Caco-2 (cell line): ENCODE results near the gene VRK1. TPM values are rescaled to one million over a fixed set of nuclear protein-coding genes. Genes with fewer than 3 reads are reported as not detected.

Experiments
- BruUV-seq: library from RNA; stranded (reverse); fragments of 400-500 nt; replicated peaks from 2 replicates; lab custom pipeline; 2021; lab: Mats Ljungman, UMichigan
- CTCF ChIA-PET: fragments of 300-600 bp; sonication (Branson Sonifier 250); formaldehyde crosslinking; loops from one replicate; lab custom pipeline; 2022; ENCODE audit warnings: antibody characterized with exemption; lab: Charles Lee
- POLR2A ChIA-PET: fragments of 300-600 bp; sonication (Branson Sonifier 250); formaldehyde crosslinking; loops from one replicate; lab custom pipeline; 2022; ENCODE audit warnings: antibody characterized with exemption; lab: Charles Lee
- DNase-seq, 2 experiments: peaks; one replicate each; pipeline versions ENCODE4 v3.0.0 to v3.0.0-alpha.2; 2020 to 2022
- H3K27me3 ChIP-seq: replicated peaks from 2 replicates; pipeline ENCODE4 v1.6.0; 2011; ENCODE audit warnings: low read length; ENCODE audit not compliant: control insufficient read depth, insufficient read depth
- H3K36me3 ChIP-seq: 2 replicates; pipeline ENCODE4 v1.5.1; 2011; ENCODE audit warnings: low read length; ENCODE audit not compliant: control insufficient read depth, insufficient read depth
- H3K4me1 ChIP-seq: fragments of 250-450 bp; sonication (Bioruptor Pico); 2 replicates; pipeline ENCODE4 v1.5.1; 2020; ENCODE audit warnings: mild to moderate bottlenecking
- H3K4me3 ChIP-seq: 2 replicates; pipeline ENCODE4 v1.5.1; 2011; ENCODE audit warnings: low read depth, mild to moderate bottlenecking, control low read depth, low read length
- H3K9me3 ChIP-seq: fragments of 250-450 bp; sonication (Bioruptor Pico); 2 replicates; pipeline ENCODE4 v1.5.1; 2020; ENCODE audit warnings: mild to moderate bottlenecking, moderate library complexity
- H3K27ac Mint-ChIP-seq: one replicate; pipeline ENCODE4 v1.8.0; 2022; ENCODE audit warnings: mixed read lengths; ENCODE audit not compliant: unreplicated experiment
- H3K27me3 Mint-ChIP-seq: one replicate; pipeline ENCODE4 v1.8.0; 2022; ENCODE audit warnings: mixed read lengths; ENCODE audit not compliant: insufficient read depth, unreplicated experiment
- H3K36me3 Mint-ChIP-seq: one replicate; pipeline ENCODE4 v1.8.0; 2022; ENCODE audit warnings: mild to moderate bottlenecking, mixed read lengths; ENCODE audit not compliant: insufficient read depth, unreplicated experiment
- H3K4me1 Mint-ChIP-seq: one replicate; pipeline ENCODE4 v1.8.0; 2022; ENCODE audit warnings: low read depth, mixed read lengths; ENCODE audit not compliant: unreplicated experiment
- H3K4me3 Mint-ChIP-seq: one replicate; pipeline ENCODE4 v1.8.0; 2022; ENCODE audit warnings: mild to moderate bottlenecking, moderate library complexity, mixed read lengths; ENCODE audit not compliant: unreplicated experiment
- H3K9me3 Mint-ChIP-seq: one replicate; pipeline ENCODE4 v1.8.0; 2022; ENCODE audit warnings: mixed read lengths; ENCODE audit not compliant: unreplicated experiment
- intact Hi-C: fragments of 100-400 bp; cut with micrococcal nuclease; formaldehyde crosslinking; loops from one replicate; pipeline ENCODE4 v1.10.0; 2022; ENCODE audit not compliant: unreplicated experiment
- total RNA-seq: library from RNA; stranded (reverse); gene quantifications from 2 replicates; pipeline ENCODE4 v1.2.3, GENCODE V29; 2022
- TF ChIP-seq, protein P1 (sequence below), 2 experiments: fragments of 200-600 bp in 1 of 2; IDR thresholded peaks; 1 replicate in 1 of 2; 2 replicates in 1 of 2; pipeline versions ENCODE4 v1.5.1 to v1.8.0; 2011 to 2022; ENCODE audit warnings: antibody characterized with exemption in 1 of 2, control low read depth in 1 of 2, inconsistent platforms in 1 of 2, low read depth in 1 of 2, low read length in 1 of 2, mild to moderate bottlenecking in 1 of 2, moderate library complexity in 1 of 2; ENCODE audit not compliant: insufficient read depth in 1 of 2, severe bottlenecking in 1 of 2, unreplicated experiment in 1 of 2

VRK1 gene
- total RNA-seq, 1 experiment from 2014 or later, result 42.1 TPM

DNA sequence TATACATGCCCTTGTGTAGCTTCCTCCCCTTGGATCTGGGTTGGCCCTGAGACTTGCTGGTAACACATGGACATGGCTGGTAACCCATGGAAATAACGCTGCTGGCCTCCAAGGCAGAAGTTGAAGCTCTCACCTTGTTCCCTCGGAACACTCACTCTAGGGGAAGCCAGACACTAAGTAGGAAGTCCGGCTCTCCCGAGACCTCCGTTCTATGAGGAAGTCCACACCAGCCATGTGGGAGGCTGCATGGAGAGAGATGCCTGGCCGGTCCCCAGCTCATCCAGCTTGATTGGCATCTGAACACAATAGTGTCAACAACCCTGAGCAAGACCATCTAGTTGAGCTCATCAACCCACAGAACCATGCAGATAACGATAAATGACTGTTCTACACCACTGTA is 39.7 kb upstream of the VRK1 start:
- Histone ChIP-seq H3K4me1 (no peaks in the 10 kb centered on the region), H3K36me3 (no peaks in the 10 kb centered on the region), H3K4me3 (no peak overlapping the region), H3K9me3 (no peaks in the 10 kb centered on the region), H3K27me3 (no peaks in the 10 kb centered on the region)
- H3K4me1 Mint-ChIP-seq, result no peaks in the 10 kb centered on the region
- H3K36me3 Mint-ChIP-seq, result no peaks in the 10 kb centered on the region
- intact Hi-C loops, result no loop called here
- H3K27ac Mint-ChIP-seq, result no peak overlapping the region
- TF ChIP-seq, protein P1, sequence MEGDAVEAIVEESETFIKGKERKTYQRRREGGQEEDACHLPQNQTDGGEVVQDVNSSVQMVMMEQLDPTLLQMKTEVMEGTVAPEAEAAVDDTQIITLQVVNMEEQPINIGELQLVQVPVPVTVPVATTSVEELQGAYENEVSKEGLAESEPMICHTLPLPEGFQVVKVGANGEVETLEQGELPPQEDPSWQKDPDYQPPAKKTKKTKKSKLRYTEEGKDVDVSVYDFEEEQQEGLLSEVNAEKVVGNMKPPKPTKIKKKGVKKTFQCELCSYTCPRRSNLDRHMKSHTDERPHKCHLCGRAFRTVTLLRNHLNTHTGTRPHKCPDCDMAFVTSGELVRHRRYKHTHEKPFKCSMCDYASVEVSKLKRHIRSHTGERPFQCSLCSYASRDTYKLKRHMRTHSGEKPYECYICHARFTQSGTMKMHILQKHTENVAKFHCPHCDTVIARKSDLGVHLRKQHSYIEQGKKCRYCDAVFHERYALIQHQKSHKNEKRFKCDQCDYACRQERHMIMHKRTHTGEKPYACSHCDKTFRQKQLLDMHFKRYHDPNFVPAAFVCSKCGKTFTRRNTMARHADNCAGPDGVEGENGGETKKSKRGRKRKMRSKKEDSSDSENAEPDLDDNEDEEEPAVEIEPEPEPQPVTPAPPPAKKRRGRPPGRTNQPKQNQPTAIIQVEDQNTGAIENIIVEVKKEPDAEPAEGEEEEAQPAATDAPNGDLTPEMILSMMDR (IDR thresholded peaks at IDR 0.05; ENCODE audit: insufficient read depth in 1 of 2, low read depth in 1 of 2, low read length in 1 of 2, severe bottlenecking in 1 of 2, unreplicated experiment in 1 of 2), result no peak
- no peak overlapping the region for H3K4me3 Mint-ChIP-seq
- H3K9me3 Mint-ChIP-seq, result no peaks in the 10 kb centered on the region
- POLR2A ChIA-PET, result no interaction called here
- DNase-seq, result no peak
- peaks cover 10% of the 10 kb centered on the region for H3K27me3 Mint-ChIP-seq
- CTCF ChIA-PET, result interaction anchor here (1.3 kb wide), 1 partner anchor 95 kb away, joined by 5 read pairs; no protein-coding TSS in a partner anchor
- no TSS peak for BruUV-seq

GRCh38 chr14:96761066-96761465 is 36.1 kb upstream of the VRK1 start:
- Mint-ChIP-seq H3K27ac (no peak overlapping the region), H3K36me3 (no peaks in the 10 kb centered on the region), H3K4me1 (no peaks in the 10 kb centered on the region), H3K9me3 (no peaks in the 10 kb centered on the region), H3K27me3 (peaks cover 8% of the 10 kb centered on the region), H3K4me3 (no peak overlapping the region)
- TF ChIP-seq, protein P1 (IDR thresholded peaks at IDR 0.05; ENCODE audit: insufficient read depth in 1 of 2, low read depth in 1 of 2, low read length in 1 of 2, severe bottlenecking in 1 of 2, unreplicated experiment in 1 of 2), result no peak
- intact Hi-C loops, result no loop called here
- H3K27me3 ChIP-seq, result no peaks in the 10 kb centered on the region
- POLR2A ChIA-PET, result no interaction called here
- H3K9me3 ChIP-seq, result no peaks in the 10 kb centered on the region
- H3K36me3 ChIP-seq, result no peaks in the 10 kb centered on the region
- BruUV-seq, result no TSS peak
- CTCF ChIA-PET, result interaction anchor here (0.7 kb wide), 1 partner anchor 22 kb away, joined by 3 read pairs; no protein-coding TSS in a partner anchor
- no peak overlapping the region for H3K4me3 ChIP-seq
- DNase-seq, result no peak
- H3K4me1 ChIP-seq, result no peaks in the 10 kb centered on the region

GRCh38 chr14:96762650-96763049 is 34.5 kb upstream of the VRK1 start:
- ChIA-PET POLR2A (interaction anchor here (1.0 kb wide), 1 partner anchor 34 kb away, joined by 5 read pairs; no protein-coding TSS in a partner anchor), CTCF (interaction anchor here (0.6 to 1.1 kb wide), 3 partner anchors 21 to 455 kb away, joined by 3 to 6 read pairs (median 3); no protein-coding TSS in a partner anchor)
- BruUV-seq, result no TSS peak
- H3K36me3 Mint-ChIP-seq, result no peaks in the 10 kb centered on the region
- H3K4me3 Mint-ChIP-seq, result peak overlapping the region; percentile 64
- intact Hi-C loops, result loop anchor here (2.0 kb wide), 1 partner anchor 34 kb away; the partner anchor contains the start of gene VRK1
- no peaks in the 10 kb centered on the region for H3K9me3 Mint-ChIP-seq
- no peak overlapping the region for H3K27ac Mint-ChIP-seq
- DNase-seq, result peak; percentile 58 to 71
- TF ChIP-seq, protein P1 (IDR thresholded peaks at IDR 0.05; ENCODE audit: insufficient read depth in 1 of 2, low read depth in 1 of 2, low read length in 1 of 2, severe bottlenecking in 1 of 2, unreplicated experiment in 1 of 2), result no peak
- Histone ChIP-seq H3K9me3 (no peaks in the 10 kb centered on the region), H3K4me3 (no peak overlapping the region), H3K36me3 (no peaks in the 10 kb centered on the region), H3K27me3 (no peaks in the 10 kb centered on the region), H3K4me1 (no peaks in the 10 kb centered on the region)
- H3K4me1 Mint-ChIP-seq, result no peaks in the 10 kb centered on the region
- H3K27me3 Mint-ChIP-seq, result peaks cover 11% of the 10 kb centered on the region
